Measurements from ENCODE around the gene DPP6. TPM values are rescaled to one million over a fixed set of nuclear protein-coding genes. Genes with fewer than 3 reads are reported as not detected.

Gene DPP6
- total and polyA plus RNA-seq, 2 of the 8 experiments (the other 6 are each of a cell fraction or from before 2014, with no cell fraction given) = 4.7 to 6.8 TPM

DNA sequence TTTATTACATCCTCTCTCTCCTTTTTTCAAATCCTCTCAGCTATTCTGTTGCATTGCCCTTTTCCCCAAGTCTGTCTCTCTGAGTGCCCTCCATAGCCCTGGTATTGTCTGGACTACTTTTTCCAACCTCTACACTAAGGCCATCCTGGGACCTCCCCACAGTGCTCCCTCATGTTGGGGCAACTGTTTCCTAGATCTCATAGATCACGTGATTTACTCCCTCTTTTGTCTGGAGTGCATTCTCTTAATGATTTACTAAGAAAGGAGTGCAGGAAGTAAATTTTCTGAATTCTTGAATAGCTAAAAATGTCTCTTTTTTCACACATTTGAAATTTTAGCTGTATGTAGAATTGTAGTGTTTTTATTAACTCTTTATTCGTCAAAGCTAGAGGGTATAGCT lies 733.7 kb downstream of the DPP6 start (continued):
- TF ChIP-seq, protein P1, sequence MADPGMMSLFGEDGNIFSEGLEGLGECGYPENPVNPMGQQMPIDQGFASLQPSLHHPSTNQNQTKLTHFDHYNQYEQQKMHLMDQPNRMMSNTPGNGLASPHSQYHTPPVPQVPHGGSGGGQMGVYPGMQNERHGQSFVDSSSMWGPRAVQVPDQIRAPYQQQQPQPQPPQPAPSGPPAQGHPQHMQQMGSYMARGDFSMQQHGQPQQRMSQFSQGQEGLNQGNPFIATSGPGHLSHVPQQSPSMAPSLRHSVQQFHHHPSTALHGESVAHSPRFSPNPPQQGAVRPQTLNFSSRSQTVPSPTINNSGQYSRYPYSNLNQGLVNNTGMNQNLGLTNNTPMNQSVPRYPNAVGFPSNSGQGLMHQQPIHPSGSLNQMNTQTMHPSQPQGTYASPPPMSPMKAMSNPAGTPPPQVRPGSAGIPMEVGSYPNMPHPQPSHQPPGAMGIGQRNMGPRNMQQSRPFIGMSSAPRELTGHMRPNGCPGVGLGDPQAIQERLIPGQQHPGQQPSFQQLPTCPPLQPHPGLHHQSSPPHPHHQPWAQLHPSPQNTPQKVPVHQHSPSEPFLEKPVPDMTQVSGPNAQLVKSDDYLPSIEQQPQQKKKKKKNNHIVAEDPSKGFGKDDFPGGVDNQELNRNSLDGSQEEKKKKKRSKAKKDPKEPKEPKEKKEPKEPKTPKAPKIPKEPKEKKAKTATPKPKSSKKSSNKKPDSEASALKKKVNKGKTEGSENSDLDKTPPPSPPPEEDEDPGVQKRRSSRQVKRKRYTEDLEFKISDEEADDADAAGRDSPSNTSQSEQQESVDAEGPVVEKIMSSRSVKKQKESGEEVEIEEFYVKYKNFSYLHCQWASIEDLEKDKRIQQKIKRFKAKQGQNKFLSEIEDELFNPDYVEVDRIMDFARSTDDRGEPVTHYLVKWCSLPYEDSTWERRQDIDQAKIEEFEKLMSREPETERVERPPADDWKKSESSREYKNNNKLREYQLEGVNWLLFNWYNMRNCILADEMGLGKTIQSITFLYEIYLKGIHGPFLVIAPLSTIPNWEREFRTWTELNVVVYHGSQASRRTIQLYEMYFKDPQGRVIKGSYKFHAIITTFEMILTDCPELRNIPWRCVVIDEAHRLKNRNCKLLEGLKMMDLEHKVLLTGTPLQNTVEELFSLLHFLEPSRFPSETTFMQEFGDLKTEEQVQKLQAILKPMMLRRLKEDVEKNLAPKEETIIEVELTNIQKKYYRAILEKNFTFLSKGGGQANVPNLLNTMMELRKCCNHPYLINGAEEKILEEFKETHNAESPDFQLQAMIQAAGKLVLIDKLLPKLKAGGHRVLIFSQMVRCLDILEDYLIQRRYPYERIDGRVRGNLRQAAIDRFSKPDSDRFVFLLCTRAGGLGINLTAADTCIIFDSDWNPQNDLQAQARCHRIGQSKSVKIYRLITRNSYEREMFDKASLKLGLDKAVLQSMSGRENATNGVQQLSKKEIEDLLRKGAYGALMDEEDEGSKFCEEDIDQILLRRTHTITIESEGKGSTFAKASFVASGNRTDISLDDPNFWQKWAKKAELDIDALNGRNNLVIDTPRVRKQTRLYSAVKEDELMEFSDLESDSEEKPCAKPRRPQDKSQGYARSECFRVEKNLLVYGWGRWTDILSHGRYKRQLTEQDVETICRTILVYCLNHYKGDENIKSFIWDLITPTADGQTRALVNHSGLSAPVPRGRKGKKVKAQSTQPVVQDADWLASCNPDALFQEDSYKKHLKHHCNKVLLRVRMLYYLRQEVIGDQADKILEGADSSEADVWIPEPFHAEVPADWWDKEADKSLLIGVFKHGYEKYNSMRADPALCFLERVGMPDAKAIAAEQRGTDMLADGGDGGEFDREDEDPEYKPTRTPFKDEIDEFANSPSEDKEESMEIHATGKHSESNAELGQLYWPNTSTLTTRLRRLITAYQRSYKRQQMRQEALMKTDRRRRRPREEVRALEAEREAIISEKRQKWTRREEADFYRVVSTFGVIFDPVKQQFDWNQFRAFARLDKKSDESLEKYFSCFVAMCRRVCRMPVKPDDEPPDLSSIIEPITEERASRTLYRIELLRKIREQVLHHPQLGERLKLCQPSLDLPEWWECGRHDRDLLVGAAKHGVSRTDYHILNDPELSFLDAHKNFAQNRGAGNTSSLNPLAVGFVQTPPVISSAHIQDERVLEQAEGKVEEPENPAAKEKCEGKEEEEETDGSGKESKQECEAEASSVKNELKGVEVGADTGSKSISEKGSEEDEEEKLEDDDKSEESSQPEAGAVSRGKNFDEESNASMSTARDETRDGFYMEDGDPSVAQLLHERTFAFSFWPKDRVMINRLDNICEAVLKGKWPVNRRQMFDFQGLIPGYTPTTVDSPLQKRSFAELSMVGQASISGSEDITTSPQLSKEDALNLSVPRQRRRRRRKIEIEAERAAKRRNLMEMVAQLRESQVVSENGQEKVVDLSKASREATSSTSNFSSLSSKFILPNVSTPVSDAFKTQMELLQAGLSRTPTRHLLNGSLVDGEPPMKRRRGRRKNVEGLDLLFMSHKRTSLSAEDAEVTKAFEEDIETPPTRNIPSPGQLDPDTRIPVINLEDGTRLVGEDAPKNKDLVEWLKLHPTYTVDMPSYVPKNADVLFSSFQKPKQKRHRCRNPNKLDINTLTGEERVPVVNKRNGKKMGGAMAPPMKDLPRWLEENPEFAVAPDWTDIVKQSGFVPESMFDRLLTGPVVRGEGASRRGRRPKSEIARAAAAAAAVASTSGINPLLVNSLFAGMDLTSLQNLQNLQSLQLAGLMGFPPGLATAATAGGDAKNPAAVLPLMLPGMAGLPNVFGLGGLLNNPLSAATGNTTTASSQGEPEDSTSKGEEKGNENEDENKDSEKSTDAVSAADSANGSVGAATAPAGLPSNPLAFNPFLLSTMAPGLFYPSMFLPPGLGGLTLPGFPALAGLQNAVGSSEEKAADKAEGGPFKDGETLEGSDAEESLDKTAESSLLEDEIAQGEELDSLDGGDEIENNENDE (IDR thresholded peaks at IDR 0.05; ENCODE audit: insufficient replicate concordance, low read length) = no peak
- no peak for TF ChIP-seq FOSL1 (IDR thresholded peaks at IDR 0.05; ENCODE audit: insufficient read depth, low read depth, low read length)
- TF ChIP-seq HDAC6 (IDR thresholded peaks at IDR 0.05; ENCODE audit: low read depth, low read length) = no peak
- no peak for TF ChIP-seq TAF7 (optimal IDR thresholded peaks at IDR 0.05; ENCODE audit: borderline replicate concordance, low read depth, low read length)
- TF ChIP-seq, protein P2, sequence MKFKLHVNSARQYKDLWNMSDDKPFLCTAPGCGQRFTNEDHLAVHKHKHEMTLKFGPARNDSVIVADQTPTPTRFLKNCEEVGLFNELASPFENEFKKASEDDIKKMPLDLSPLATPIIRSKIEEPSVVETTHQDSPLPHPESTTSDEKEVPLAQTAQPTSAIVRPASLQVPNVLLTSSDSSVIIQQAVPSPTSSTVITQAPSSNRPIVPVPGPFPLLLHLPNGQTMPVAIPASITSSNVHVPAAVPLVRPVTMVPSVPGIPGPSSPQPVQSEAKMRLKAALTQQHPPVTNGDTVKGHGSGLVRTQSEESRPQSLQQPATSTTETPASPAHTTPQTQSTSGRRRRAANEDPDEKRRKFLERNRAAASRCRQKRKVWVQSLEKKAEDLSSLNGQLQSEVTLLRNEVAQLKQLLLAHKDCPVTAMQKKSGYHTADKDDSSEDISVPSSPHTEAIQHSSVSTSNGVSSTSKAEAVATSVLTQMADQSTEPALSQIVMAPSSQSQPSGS (IDR thresholded peaks at IDR 0.05; ENCODE audit: low read length) = no peak
- TF ChIP-seq, protein P3, sequence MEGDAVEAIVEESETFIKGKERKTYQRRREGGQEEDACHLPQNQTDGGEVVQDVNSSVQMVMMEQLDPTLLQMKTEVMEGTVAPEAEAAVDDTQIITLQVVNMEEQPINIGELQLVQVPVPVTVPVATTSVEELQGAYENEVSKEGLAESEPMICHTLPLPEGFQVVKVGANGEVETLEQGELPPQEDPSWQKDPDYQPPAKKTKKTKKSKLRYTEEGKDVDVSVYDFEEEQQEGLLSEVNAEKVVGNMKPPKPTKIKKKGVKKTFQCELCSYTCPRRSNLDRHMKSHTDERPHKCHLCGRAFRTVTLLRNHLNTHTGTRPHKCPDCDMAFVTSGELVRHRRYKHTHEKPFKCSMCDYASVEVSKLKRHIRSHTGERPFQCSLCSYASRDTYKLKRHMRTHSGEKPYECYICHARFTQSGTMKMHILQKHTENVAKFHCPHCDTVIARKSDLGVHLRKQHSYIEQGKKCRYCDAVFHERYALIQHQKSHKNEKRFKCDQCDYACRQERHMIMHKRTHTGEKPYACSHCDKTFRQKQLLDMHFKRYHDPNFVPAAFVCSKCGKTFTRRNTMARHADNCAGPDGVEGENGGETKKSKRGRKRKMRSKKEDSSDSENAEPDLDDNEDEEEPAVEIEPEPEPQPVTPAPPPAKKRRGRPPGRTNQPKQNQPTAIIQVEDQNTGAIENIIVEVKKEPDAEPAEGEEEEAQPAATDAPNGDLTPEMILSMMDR (IDR thresholded peaks at IDR 0.05; ENCODE audit: control extremely low read depth in 1 of 3, insufficient read depth in 1 of 3, low read depth in 1 of 3, low read length in 3 of 3) = no peak
- TF ChIP-seq MAFK (IDR thresholded peaks at IDR 0.05; ENCODE audit: low read depth, low read length) = no peak
